ENCODE measurements around the gene MYO9A. TPM values are rescaled to one million over a fixed set of nuclear protein-coding genes. Genes with fewer than 3 reads are reported as not detected.

Gene MYO9A
- total RNA-seq, 1 experiment from 2014 or later = 23.0 TPM

DNA sequence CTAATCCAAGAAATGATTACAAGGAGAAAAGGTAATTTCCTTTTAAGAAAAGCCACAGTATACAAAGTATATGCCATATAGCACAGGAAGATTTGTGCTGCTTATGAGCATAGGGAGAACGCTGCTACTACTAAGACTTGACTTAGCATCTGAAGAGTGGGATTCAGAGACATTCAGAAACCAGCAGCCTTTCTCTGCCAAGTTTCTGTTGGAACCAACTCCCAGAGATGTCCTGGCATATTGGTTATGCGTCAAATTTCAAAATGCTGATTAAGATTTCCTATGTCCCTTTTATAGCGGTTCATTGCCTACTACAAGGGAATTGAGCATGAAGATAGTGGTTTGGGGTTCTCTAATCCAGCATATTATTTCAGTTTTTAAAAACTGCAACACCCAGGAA is 302.6 kb downstream of the MYO9A start:
- H3K27me3 ChIP-seq (ENCODE audit: insufficient read depth, low read length) = no peaks in the 10 kb centered on the region
- BruUV-seq (replicated peaks) = no TSS peak
- H3K4me2 ChIP-seq (ENCODE audit: low read length) = no peak overlapping the region
- no peak for TF ChIP-seq RAD21 (IDR thresholded peaks at IDR 0.05; ENCODE audit: low read depth)
- H3K36me3 ChIP-seq (ENCODE audit: control insufficient read depth in 1 of 2, insufficient read depth in 2 of 2, low read length in 2 of 2) = no peaks in the 10 kb centered on the region
- H3K4me1 ChIP-seq (ENCODE audit: control insufficient read depth in 1 of 2, insufficient read depth in 2 of 2, low read length in 2 of 2) = no peaks in the 10 kb centered on the region
- intact Hi-C loops (cut with micrococcal nuclease) = no loop called here
- no peaks in the 10 kb centered on the region for H3K9me3 ChIP-seq (ENCODE audit: control insufficient read depth in 1 of 2, insufficient read depth in 1 of 2, low read depth in 1 of 2, low read length in 2 of 2)
- ChIA-PET POLR2A (no interaction called here), CTCF (no interaction called here), RAD21 (ENCODE audit: low non-redundant PET in 1 of 2, low total read pairs in 2 of 2, uncharacterized antibody in 2 of 2, unreplicated experiment in 2 of 2) (no interaction called here)
- H3K79me2 ChIP-seq (ENCODE audit: insufficient read depth, low read length) = no peaks in the 10 kb centered on the region
- H3K9ac ChIP-seq (ENCODE audit: low read length) = no peak overlapping the region
- no peaks in the 10 kb centered on the region for H4K20me1 ChIP-seq (ENCODE audit: insufficient read depth)
- H3K4me3 ChIP-seq (replicated peaks in 1 of 2; ENCODE audit: low read depth in 1 of 2, low read length in 2 of 2) = no peak overlapping the region
- no peak for DNase-seq (ENCODE audit: low read depth, low spot score)
- no peak overlapping the region for H3K27ac ChIP-seq (ENCODE audit: low read depth, low read length)
- no peak overlapping the region for H2AFZ ChIP-seq (ENCODE audit: low read depth, low read length, poor library complexity, severe bottlenecking)
- H3K9me2 ChIP-seq (ENCODE audit: insufficient read depth) = no peaks in the 10 kb centered on the region
- ATAC-seq = no peak

DNA sequence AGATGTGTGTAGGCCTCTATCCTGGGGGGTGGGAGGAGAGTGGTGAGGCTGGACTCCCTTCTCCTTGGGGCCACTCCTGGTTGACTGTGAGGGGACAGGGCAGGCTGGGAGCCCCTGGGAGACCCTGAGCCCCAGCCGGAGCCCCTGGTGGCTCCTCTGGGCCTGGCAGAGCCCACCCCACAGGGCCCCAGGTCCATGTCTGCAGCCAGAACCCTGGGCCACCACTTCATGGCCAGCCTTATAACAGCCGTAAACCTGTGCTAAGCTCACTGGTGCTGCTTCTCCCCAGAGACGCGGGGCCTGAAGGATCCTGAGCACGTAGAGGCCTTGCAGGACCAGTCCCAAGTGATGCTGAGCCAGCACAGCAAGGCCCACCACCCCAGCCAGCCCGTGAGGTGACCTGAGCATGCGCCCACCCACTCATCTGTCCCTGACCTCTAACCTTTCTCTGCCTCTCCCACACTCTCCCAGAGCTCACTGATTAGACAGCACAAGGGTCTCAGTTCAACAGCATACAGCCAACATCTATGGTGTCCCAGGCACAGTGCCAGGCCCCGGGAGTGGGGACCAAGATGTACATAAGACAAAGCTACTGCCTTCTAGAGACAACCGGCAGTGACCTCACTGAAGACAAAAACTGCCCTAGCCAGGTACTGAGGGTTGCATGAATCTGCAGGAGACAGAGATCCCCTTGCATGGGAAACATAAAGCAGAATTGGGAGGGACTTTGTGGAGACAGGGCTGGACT is 304.1 kb downstream of the MYO9A start:
- Histone ChIP-seq H3K4me3 (replicated peaks in 1 of 2; ENCODE audit: low read depth in 1 of 2, low read length in 2 of 2) (no peak overlapping the region), H3K4me1 (ENCODE audit: control insufficient read depth in 1 of 2, insufficient read depth in 2 of 2, low read length in 2 of 2) (no peaks in the 10 kb centered on the region), H3K9me2 (ENCODE audit: insufficient read depth) (no peaks in the 10 kb centered on the region), H4K20me1 (ENCODE audit: insufficient read depth) (no peaks in the 10 kb centered on the region), H3K4me2 (ENCODE audit: low read length) (no peak overlapping the region), H2AFZ (ENCODE audit: low read depth, low read length, poor library complexity, severe bottlenecking) (no peak overlapping the region), H3K79me2 (ENCODE audit: insufficient read depth, low read length) (no peaks in the 10 kb centered on the region), H3K9ac (ENCODE audit: low read length) (no peak overlapping the region), H3K36me3 (ENCODE audit: control insufficient read depth in 1 of 2, insufficient read depth in 2 of 2, low read length in 2 of 2) (no peaks in the 10 kb centered on the region), H3K9me3 (ENCODE audit: control insufficient read depth in 1 of 2, insufficient read depth in 1 of 2, low read depth in 1 of 2, low read length in 2 of 2) (no peaks in the 10 kb centered on the region), H3K27ac (ENCODE audit: low read depth, low read length) (no peak overlapping the region; the same call in 1 of the 2 replicates), H3K27me3 (ENCODE audit: insufficient read depth, low read length) (no peaks in the 10 kb centered on the region)
- ChIA-PET CTCF (no interaction called here), POLR2A (no interaction called here), RAD21 (ENCODE audit: low non-redundant PET in 1 of 2, low total read pairs in 2 of 2, uncharacterized antibody in 2 of 2, unreplicated experiment in 2 of 2) (no interaction called here)
- intact Hi-C loops (cut with micrococcal nuclease) = no loop called here
- no peak for ATAC-seq
- BruUV-seq (replicated peaks) = no TSS peak
- TF ChIP-seq, protein P1, sequence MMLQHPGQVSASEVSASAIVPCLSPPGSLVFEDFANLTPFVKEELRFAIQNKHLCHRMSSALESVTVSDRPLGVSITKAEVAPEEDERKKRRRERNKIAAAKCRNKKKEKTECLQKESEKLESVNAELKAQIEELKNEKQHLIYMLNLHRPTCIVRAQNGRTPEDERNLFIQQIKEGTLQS (IDR thresholded peaks at IDR 0.05) = no peak
- TF ChIP-seq SP1 (IDR thresholded peaks at IDR 0.05; ENCODE audit: low read depth) (no peak), TCF7L2 (IDR thresholded peaks at IDR 0.05; ENCODE audit: borderline replicate concordance, extremely low read depth, insufficient read depth, insufficient read length) (no peak), YY1 (IDR thresholded peaks at IDR 0.05; ENCODE audit: extremely low read depth, insufficient replicate concordance, low read depth, low read length) (no peak), SIN3A (IDR thresholded peaks at IDR 0.05; ENCODE audit: low read depth) (no peak), EGR1 (IDR thresholded peaks at IDR 0.05; ENCODE audit: low read depth) (no peak), RAD21 (IDR thresholded peaks at IDR 0.05; ENCODE audit: low read depth) (no peak), CBX3 (IDR thresholded peaks at IDR 0.05; ENCODE audit: low read depth) (no peak), EZH2phosphoT487 (IDR thresholded peaks at IDR 0.05; ENCODE audit: borderline replicate concordance) (no peak), POLR2A (IDR thresholded peaks at IDR 0.05; ENCODE audit: borderline replicate concordance, extremely low read depth, insufficient read depth, insufficient read length) (no peak), POLR2AphosphoS5 (IDR thresholded peaks at IDR 0.05; ENCODE audit: low read depth, low read length) (no peak), SRF (IDR thresholded peaks at IDR 0.05; ENCODE audit: low read depth) (no peak), FOSL1 (IDR thresholded peaks at IDR 0.05; ENCODE audit: low read depth) (no peak), JUND (IDR thresholded peaks at IDR 0.05) (no peak), ZNF274 (IDR thresholded peaks at IDR 0.05; ENCODE audit: low read depth, low read length) (no peak), ZFX (IDR thresholded peaks at IDR 0.05) (no peak)
- TF ChIP-seq, protein P2, sequence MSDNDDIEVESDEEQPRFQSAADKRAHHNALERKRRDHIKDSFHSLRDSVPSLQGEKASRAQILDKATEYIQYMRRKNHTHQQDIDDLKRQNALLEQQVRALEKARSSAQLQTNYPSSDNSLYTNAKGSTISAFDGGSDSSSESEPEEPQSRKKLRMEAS (IDR thresholded peaks at IDR 0.05) = no peak
- TF ChIP-seq, protein P3, sequence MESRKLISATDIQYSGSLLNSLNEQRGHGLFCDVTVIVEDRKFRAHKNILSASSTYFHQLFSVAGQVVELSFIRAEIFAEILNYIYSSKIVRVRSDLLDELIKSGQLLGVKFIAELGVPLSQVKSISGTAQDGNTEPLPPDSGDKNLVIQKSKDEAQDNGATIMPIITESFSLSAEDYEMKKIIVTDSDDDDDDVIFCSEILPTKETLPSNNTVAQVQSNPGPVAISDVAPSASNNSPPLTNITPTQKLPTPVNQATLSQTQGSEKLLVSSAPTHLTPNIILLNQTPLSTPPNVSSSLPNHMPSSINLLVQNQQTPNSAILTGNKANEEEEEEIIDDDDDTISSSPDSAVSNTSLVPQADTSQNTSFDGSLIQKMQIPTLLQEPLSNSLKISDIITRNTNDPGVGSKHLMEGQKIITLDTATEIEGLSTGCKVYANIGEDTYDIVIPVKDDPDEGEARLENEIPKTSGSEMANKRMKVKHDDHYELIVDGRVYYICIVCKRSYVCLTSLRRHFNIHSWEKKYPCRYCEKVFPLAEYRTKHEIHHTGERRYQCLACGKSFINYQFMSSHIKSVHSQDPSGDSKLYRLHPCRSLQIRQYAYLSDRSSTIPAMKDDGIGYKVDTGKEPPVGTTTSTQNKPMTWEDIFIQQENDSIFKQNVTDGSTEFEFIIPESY (IDR thresholded peaks at IDR 0.05; ENCODE audit: extremely low read depth, insufficient replicate concordance, low read length) = no peak
- DNase-seq (ENCODE audit: low read depth, low spot score) = no peak
